GM12873 (cell line): ENCODE results near the gene CAMKK2.

ENCODE experiments used
- TF ChIP-seq, protein P1 (sequence below): IDR thresholded peaks from 2 replicates; pipeline ENCODE4 v1.5.1; 2012; ENCODE audit warnings: low read depth, mild to moderate bottlenecking, moderate library complexity, low read length, control low read depth; ENCODE audit not compliant: insufficient read depth; ENCODE audit errors: missing control alignments

The CAMKK2 gene

DNA sequence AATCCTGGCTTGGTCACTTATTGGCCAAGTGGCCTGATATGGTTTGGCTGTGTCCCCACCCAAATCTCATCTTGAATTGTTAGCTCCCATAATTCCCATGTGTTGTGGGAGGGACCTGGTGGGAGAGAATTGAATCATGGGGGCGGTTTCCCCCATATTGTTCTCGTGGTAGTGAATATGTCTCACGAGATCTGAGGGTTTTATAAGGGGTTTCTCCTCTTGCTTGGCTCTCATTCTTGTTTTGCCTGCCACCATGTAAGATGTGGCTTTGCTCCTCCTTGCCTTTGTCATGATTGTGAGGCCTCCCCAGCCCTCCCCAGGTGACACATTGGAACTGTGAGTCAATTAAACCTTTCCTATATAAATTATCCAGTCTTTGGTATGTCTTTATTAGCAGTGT, 105.4 kb downstream of the CAMKK2 start:
- TF ChIP-seq, protein P1, sequence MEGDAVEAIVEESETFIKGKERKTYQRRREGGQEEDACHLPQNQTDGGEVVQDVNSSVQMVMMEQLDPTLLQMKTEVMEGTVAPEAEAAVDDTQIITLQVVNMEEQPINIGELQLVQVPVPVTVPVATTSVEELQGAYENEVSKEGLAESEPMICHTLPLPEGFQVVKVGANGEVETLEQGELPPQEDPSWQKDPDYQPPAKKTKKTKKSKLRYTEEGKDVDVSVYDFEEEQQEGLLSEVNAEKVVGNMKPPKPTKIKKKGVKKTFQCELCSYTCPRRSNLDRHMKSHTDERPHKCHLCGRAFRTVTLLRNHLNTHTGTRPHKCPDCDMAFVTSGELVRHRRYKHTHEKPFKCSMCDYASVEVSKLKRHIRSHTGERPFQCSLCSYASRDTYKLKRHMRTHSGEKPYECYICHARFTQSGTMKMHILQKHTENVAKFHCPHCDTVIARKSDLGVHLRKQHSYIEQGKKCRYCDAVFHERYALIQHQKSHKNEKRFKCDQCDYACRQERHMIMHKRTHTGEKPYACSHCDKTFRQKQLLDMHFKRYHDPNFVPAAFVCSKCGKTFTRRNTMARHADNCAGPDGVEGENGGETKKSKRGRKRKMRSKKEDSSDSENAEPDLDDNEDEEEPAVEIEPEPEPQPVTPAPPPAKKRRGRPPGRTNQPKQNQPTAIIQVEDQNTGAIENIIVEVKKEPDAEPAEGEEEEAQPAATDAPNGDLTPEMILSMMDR, result no peak

DNA sequence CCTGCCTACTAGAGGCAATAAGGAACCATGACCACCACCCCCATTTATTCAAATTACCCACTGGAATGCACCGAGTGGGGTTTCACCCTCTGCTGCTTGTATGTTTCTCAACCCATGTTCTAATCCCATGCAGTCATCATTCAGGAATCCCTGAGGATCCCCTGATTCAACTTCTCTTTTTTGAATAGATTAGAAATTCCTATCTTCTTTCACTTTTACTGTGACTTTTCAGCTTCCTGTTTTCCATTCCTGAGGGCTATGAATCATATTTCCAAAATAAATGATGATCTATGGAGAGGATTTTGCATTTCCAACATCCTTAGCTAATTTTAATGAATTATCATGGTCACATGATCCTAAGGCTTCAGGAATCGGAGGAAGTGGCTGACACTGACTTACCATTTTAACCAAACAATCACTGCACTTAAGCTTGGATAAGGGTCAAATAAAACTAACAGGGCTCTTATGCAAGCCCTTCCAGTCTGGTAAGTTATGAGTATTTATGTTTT, 105.9 kb downstream of the CAMKK2 start:
- TF ChIP-seq, protein P1, result no peak

DNA sequence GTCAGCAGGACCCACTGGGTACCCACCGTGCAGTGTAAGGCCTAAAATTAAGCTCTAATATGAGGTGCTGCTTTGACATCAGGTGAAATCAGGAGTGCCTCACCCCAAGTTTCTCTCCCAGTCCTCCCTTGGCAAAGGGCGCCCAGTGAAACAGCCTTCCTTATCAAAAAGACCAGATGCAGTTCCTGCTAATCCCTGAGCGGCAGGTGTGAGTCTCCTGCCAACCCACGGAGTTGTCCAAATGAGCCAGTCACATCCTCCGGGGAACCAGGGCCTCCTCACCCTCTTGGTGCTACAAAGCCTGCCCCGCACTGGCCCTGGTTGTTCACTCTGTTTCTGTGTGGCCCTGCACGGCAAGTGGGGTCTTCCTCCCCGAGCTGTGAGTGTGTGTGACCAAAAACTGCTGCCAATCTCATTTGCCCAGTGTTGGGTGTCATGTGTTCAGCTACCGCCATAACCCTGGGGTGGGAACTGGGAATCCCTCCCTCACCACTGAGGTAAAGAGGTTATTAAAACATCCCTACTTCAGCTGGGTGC, 106.8 kb downstream of the CAMKK2 start:
- TF ChIP-seq, protein P1, result no peak

DNA sequence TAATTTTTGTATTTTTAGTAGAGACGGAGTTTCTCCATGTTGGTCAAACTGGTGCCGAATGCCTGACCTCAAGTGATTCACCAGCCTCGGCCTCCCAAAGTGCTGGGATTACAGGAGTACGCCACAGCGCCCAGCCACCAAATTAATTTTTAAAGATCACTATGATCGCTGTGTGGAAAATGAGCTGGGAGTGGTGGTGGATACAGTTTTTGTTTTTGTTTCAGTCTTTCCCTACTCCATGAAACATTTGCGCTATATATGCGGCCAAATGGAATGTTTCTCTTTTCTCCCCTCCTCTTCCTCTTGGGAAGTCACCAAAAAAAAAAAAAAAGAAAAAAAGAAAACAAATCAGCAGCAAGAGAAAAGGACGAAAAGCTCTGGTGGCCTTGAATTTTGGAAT, 107.4 kb downstream of the CAMKK2 start:
- TF ChIP-seq, protein P1, result no peak

DNA sequence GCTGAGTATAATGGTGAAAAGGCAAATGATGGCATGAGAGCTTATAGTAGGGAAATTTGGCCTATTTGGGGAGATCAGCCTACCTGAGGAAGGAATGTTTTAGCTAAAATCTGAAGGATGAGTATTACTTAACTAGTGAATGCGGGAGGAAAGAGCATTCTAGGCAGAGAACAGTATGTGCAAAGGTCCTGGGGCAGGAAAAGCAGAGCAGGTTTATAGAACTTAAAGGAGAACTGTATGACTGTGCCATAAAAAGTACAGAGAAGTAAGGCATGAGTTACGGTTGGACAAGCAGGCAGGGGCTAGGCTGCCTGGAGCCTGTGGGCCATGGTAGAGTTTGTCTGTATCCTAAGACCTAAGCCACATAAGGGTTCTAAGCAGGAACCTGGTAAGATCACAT, 108.3 kb downstream of the CAMKK2 start:
- TF ChIP-seq, protein P1, result no peak
